Thoracic aorta (tissue), 2 donors: ENCODE results near the gene PKN1. TPM values are rescaled to one million over a fixed set of nuclear protein-coding genes. Genes with fewer than 3 reads are reported as not detected.
"Not testable (repeated sequence)": the region's sequence is repeated elsewhere in the genome, so short reads cannot be mapped to it uniquely, and the experiment has no call there.

ENCODE experiments used
- ATAC-seq: fragments of 150-250 bp; one replicate; pipeline ENCODE4 v1.8.0; 2017; ENCODE audit warnings: low read depth; ENCODE audit not compliant: insufficient number of reproducible peaks, low FRiP score
- DNase-seq: peaks from one replicate; pipeline ENCODE4 v3.0.0-alpha.2; 2020; ENCODE audit warnings: low spot score
- H3K27ac ChIP-seq, 2 donors: fragments of 200-600 bp; sonication (generic); 1 replicate in 1 of 2; 2 replicates in 1 of 2; pipeline ENCODE4 v1.5.1; 2016; ENCODE audit warnings: mild to moderate bottlenecking in 2 of 2, moderate library complexity in 2 of 2
- H3K27me3 ChIP-seq: fragments of 200-600 bp; sonication (generic); replicated peaks from 2 replicates; pipeline ENCODE4 v1.6.0; 2016; ENCODE audit warnings: mild to moderate bottlenecking; ENCODE audit not compliant: insufficient read depth
- H3K36me3 ChIP-seq: fragments of 200-600 bp; sonication (generic); one replicate; pipeline ENCODE4 v1.5.1; 2016
- H3K4me1 ChIP-seq, 2 donors: fragments of 200-600 bp; sonication (generic); 1 replicate in 1 of 2; 2 replicates in 1 of 2; pipeline versions ENCODE4 v1.5.1 to v1.6.0; 2016; ENCODE audit warnings: low read depth in 2 of 2, mild to moderate bottlenecking in 1 of 2; ENCODE audit not compliant: control insufficient read depth in 1 of 2
- H3K4me3 ChIP-seq: fragments of 200-600 bp; sonication (generic); 2 replicates; pipeline ENCODE4 v1.5.1; 2016; ENCODE audit warnings: mild to moderate bottlenecking
- H3K9me3 ChIP-seq: fragments of 200-600 bp; sonication (generic); 2 replicates; pipeline ENCODE4 v1.5.1; 2016
- CTCF ChIP-seq: fragments of 200-600 bp; sonication (generic); IDR thresholded peaks from one replicate; pipeline ENCODE4 v1.5.1; 2019; ENCODE audit warnings: antibody characterized with exemption
- total RNA-seq, 2 donors: library from RNA; depleted of rRNA; stranded (reverse); fragments of >200 nt; gene quantifications; one replicate each; pipeline versions ENCODE4 v1.1.0 to v1.2.3, GENCODE V29; 2016

The PKN1 gene
- total RNA-seq, 2 donors from 2014 or later, result 93.8 to 139 TPM

GRCh38 chr19:14450876-14451275, 17.8 kb downstream of the PKN1 start:
- ATAC-seq, result no peak

GRCh38 chr19:14452303-14452702, 19.2 kb downstream of the PKN1 start:
- not testable (repeated sequence) for DNase-seq, H3K27ac ChIP-seq, H3K4me1 ChIP-seq, H3K4me3 ChIP-seq, H3K9me3 ChIP-seq, H3K27me3 ChIP-seq, ATAC-seq
- H3K36me3 ChIP-seq, result peaks cover 44% of the 10 kb centered on the region

More at GRCh38 chr19:14450876-14451275, 17.8 kb downstream of the PKN1 start:
- Histone ChIP-seq H3K27ac (no peak overlapping the region), H3K9me3 (no peaks in the 10 kb centered on the region), H3K4me1 (no peaks in the 10 kb centered on the region), H3K27me3 (no peaks in the 10 kb centered on the region), H3K36me3 (peaks cover 58% of the 10 kb centered on the region), H3K4me3 (no peak overlapping the region)
- DNase-seq, result no peak
- TF ChIP-seq CTCF, result no peak

- no peak for ATAC-seq
- Histone ChIP-seq H3K27ac (no peak overlapping the region), H3K4me3 (no peak overlapping the region), H3K4me1 (no peaks in the 10 kb centered on the region), H3K9me3 (no peaks in the 10 kb centered on the region), H3K27me3 (no peaks in the 10 kb centered on the region), H3K36me3 (peaks cover 33% of the 10 kb centered on the region)
- TF ChIP-seq CTCF, result no peak
- no peak for DNase-seq
Measured at GRCh38 chr19:14459703-14460102, 26.6 kb downstream of the PKN1 start.

- no peak for DNase-seq
- Histone ChIP-seq H3K9me3 (no peaks in the 10 kb centered on the region), H3K27ac (no peak overlapping the region), H3K4me1 (no peaks in the 10 kb centered on the region), H3K4me3 (no peak overlapping the region), H3K27me3 (no peaks in the 10 kb centered on the region), H3K36me3 (peaks cover 41% of the 10 kb centered on the region)
- TF ChIP-seq CTCF, result no peak
- ATAC-seq, result no peak
Measured at GRCh38 chr19:14460935-14461334, 27.8 kb downstream of the PKN1 start.

- peaks cover 50% of the 10 kb centered on the region for H3K36me3 ChIP-seq
Measured at GRCh38 chr19:14462401-14462800, 29.3 kb downstream of the PKN1 start.

GRCh38 chr19:14463747-14464146, 30.6 kb downstream of the PKN1 start:
- peaks cover 51% of the 10 kb centered on the region for H3K36me3 ChIP-seq
- H3K27ac ChIP-seq, result no peak overlapping the region
- ATAC-seq (no peak), DNase-seq (no peak)
- no peaks in the 10 kb centered on the region for H3K9me3 ChIP-seq
- H3K4me1 ChIP-seq, result no peaks in the 10 kb centered on the region
- H3K27me3 ChIP-seq, result no peaks in the 10 kb centered on the region
- no peak overlapping the region for H3K4me3 ChIP-seq
- no peak for TF ChIP-seq CTCF

More at GRCh38 chr19:14462401-14462800, 29.3 kb downstream of the PKN1 start:
- ATAC-seq, H3K4me3 ChIP-seq, H3K27ac ChIP-seq, DNase-seq, H3K9me3 ChIP-seq, H3K27me3 ChIP-seq, H3K4me1 ChIP-seq: not testable (repeated sequence)
